NB4 (cell line): ENCODE measurements around the gene S100Z.

Source experiments
- CTCF ChIP-seq: IDR thresholded peaks from one replicate; pipeline ENCODE4 v1.5.1; 2012; ENCODE audit warnings: low read depth, low read length
- MAX ChIP-seq: IDR thresholded peaks from 2 replicates; pipeline ENCODE4 v1.6.1; 2011; ENCODE audit warnings: low read depth, low read length
- MYC ChIP-seq: IDR thresholded peaks from 2 replicates; pipeline ENCODE4 v1.6.1; 2011; ENCODE audit warnings: low read depth, low read length
- POLR2A ChIP-seq: IDR thresholded peaks from 2 replicates; pipeline ENCODE4 v1.6.1; 2011; ENCODE audit warnings: mild to moderate bottlenecking; ENCODE audit not compliant: insufficient read length; ENCODE audit errors: extremely low read depth

- no peak for TF ChIP-seq CTCF
- no peak for TF ChIP-seq POLR2A
- TF ChIP-seq MAX, result no peak
- no peak for TF ChIP-seq MYC
Observed at GRCh38 chr5:76901522-76901921, 51.7 kb downstream of the S100Z start.
